DND-41 (cell line): ENCODE measurements around the gene CD34.

ENCODE experiments used
- ATAC-seq: fragments of 200-7000 bp; cut with Tn5 transposase; 3 replicates; pipeline ENCODE4 v1.9.1; 2021; ENCODE audit warnings: low read depth; ENCODE audit not compliant: insufficient read depth
- DNase-seq: peaks from one replicate; pipeline ENCODE4 v3.0.0-alpha.2; 2020
- H2AFZ ChIP-seq: 2 replicates; pipeline ENCODE4 v1.6.0; 2012; ENCODE audit warnings: low read depth, low read length
- H3K27ac ChIP-seq: 2 replicates; pipeline ENCODE4 v1.5.1; 2012; ENCODE audit warnings: low read length, inconsistent platforms
- H3K27me3 ChIP-seq: fragments of 200-600 bp; sonication (generic); 2 replicates; pipeline ENCODE4 v1.6.0; 2012; ENCODE audit warnings: low read length, mild to moderate bottlenecking, inconsistent platforms; ENCODE audit not compliant: insufficient read depth, poor library complexity
- H3K36me3 ChIP-seq: 2 replicates; pipeline ENCODE4 v1.5.1; 2012; ENCODE audit warnings: low read length, inconsistent platforms; ENCODE audit not compliant: insufficient read depth
- H3K4me1 ChIP-seq: 2 replicates; pipeline ENCODE4 v1.5.1; 2012; ENCODE audit warnings: mild to moderate bottlenecking, low read length; ENCODE audit not compliant: insufficient read depth
- H3K4me2 ChIP-seq: 2 replicates; pipeline ENCODE4 v1.6.0; 2012; ENCODE audit warnings: mild to moderate bottlenecking, moderate library complexity, low read length, inconsistent platforms; ENCODE audit not compliant: insufficient read depth
- H3K4me3 ChIP-seq, 2 experiments: fragments of 200-600 bp in 1 of 2; shearing (Covaris generic) in 1 of 2; 2 replicates each; pipeline ENCODE4 v1.5.1; 2012 to 2016; ENCODE audit warnings: inconsistent platforms in 2 of 2, low read length in 2 of 2, mild to moderate bottlenecking in 2 of 2, low read depth in 1 of 2, moderate library complexity in 1 of 2
- H3K79me2 ChIP-seq: 2 replicates; pipeline ENCODE4 v1.6.0; 2012; ENCODE audit warnings: low read length, inconsistent platforms; ENCODE audit not compliant: insufficient read depth
- H3K9ac ChIP-seq: 2 replicates; pipeline ENCODE4 v1.6.0; 2012; ENCODE audit warnings: low read depth, mild to moderate bottlenecking, inconsistent platforms, low read length, moderate library complexity
- H3K9me3 ChIP-seq: 2 replicates; pipeline ENCODE4 v1.5.1; 2012; ENCODE audit warnings: low read length, moderate library complexity, mild to moderate bottlenecking, inconsistent platforms; ENCODE audit not compliant: insufficient read depth, severe bottlenecking
- H4K20me1 ChIP-seq: 2 replicates; pipeline ENCODE4 v1.6.0; 2012; ENCODE audit warnings: low read length; ENCODE audit not compliant: insufficient read depth
- EZH2 ChIP-seq: IDR thresholded peaks from 3 replicates; pipeline ENCODE4 v1.6.1; 2012; ENCODE audit warnings: borderline replicate concordance, low read depth, mild to moderate bottlenecking, moderate library complexity, low read length, inconsistent platforms; ENCODE audit not compliant: severe bottlenecking
- TF ChIP-seq, protein P1 (sequence below): IDR thresholded peaks from 2 replicates; pipeline ENCODE4 v1.5.1; 2012; ENCODE audit warnings: borderline replicate concordance, low read length, moderate library complexity, mild to moderate bottlenecking; ENCODE audit not compliant: poor library complexity, severe bottlenecking; ENCODE audit errors: extremely low read depth

CD34 gene

DNA sequence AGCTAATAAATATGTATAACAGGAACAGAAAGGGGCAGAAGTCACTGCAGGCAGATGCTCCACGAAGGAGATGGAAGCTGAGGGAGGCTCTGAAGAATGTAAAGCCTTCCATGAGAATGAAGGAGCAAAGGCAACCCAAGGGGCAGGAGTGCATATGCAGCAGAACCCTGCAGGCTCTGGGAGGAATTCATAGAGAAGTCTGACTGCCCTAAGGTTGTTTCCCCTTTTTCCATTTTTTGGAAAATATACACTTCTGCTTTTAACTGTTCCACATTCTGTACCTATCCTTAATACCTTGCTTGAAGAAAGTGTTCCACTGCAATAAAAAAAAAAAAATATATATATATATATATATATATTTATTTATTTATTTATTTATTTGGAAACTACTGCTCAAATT, 69.6 kb downstream of the CD34 start:
- no peak overlapping the region for H2AFZ ChIP-seq
- peaks cover 99% of the 10 kb centered on the region for H3K79me2 ChIP-seq
- no peaks in the 10 kb centered on the region for H3K27me3 ChIP-seq
- peaks cover 82% of the 10 kb centered on the region for H3K36me3 ChIP-seq
- no peak overlapping the region for H3K9ac ChIP-seq
- DNase-seq = no peak
- H3K27ac ChIP-seq = no peak overlapping the region
- H3K9me3 ChIP-seq = no peaks in the 10 kb centered on the region
- H4K20me1 ChIP-seq = peaks cover 93% of the 10 kb centered on the region
- no peak overlapping the region for H3K4me2 ChIP-seq
- no peak overlapping the region for H3K4me3 ChIP-seq
- ATAC-seq = no peak
- no peaks in the 10 kb centered on the region for H3K4me1 ChIP-seq
- TF ChIP-seq EZH2 = no peak
- TF ChIP-seq, protein P1, sequence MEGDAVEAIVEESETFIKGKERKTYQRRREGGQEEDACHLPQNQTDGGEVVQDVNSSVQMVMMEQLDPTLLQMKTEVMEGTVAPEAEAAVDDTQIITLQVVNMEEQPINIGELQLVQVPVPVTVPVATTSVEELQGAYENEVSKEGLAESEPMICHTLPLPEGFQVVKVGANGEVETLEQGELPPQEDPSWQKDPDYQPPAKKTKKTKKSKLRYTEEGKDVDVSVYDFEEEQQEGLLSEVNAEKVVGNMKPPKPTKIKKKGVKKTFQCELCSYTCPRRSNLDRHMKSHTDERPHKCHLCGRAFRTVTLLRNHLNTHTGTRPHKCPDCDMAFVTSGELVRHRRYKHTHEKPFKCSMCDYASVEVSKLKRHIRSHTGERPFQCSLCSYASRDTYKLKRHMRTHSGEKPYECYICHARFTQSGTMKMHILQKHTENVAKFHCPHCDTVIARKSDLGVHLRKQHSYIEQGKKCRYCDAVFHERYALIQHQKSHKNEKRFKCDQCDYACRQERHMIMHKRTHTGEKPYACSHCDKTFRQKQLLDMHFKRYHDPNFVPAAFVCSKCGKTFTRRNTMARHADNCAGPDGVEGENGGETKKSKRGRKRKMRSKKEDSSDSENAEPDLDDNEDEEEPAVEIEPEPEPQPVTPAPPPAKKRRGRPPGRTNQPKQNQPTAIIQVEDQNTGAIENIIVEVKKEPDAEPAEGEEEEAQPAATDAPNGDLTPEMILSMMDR = no peak

DNA sequence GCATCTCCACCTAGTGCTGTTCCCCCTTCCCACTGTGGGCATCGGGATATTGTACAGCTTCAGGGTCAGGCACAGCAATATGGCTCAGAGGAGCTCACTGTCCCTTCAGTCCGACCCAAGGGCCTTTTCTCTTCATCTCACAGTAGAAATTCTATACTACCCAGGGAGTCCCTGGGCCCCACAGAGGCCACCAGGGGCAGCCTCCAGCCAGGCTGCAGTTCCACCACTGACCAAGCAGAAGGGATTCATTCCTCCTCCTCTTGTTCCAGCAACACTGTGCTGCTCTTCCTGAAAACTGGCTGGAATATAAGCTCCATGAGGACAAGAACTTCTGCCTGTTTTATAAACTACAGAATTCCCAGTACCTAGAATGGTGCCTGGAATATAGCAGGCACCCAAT, 70.5 kb downstream of the CD34 start:
- DNase-seq = no peak
- no peak for TF ChIP-seq EZH2
- TF ChIP-seq, protein P1 = no peak
- H2AFZ ChIP-seq = no peak overlapping the region
- H4K20me1 ChIP-seq = peaks cover 93% of the 10 kb centered on the region
- no peaks in the 10 kb centered on the region for H3K27me3 ChIP-seq
- H3K4me2 ChIP-seq = no peak overlapping the region
- no peaks in the 10 kb centered on the region for H3K9me3 ChIP-seq
- peaks cover 82% of the 10 kb centered on the region for H3K36me3 ChIP-seq
- peaks cover 99% of the 10 kb centered on the region for H3K79me2 ChIP-seq
- no peak overlapping the region for H3K9ac ChIP-seq
- no peak overlapping the region for H3K4me3 ChIP-seq
- no peak for ATAC-seq
- H3K27ac ChIP-seq = no peak overlapping the region; the same call in 1 of the 2 replicates
- no peaks in the 10 kb centered on the region for H3K4me1 ChIP-seq

DNA sequence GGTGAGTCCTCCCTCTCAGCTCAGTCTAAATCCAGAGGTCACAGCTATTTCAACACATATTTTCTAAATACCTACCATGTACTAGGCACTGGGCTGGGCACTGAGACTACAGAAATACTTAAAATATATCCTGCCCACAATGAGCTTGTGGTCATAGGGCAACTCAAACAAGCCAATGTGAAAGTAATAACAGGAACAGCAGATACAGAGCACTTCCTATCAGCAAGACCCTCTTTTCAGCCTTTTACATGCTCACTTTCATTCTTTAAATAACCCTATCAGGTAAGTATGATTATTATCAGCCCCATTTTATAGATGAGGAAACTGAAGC, 71.9 kb downstream of the CD34 start:
- Histone ChIP-seq H3K27ac (no peak overlapping the region), H3K79me2 (peaks cover 99% of the 10 kb centered on the region), H3K36me3 (peaks cover 87% of the 10 kb centered on the region), H3K9me3 (no peaks in the 10 kb centered on the region), H3K9ac (no peak overlapping the region), H3K4me3 (no peak overlapping the region), H3K4me1 (peaks cover 10% of the 10 kb centered on the region; the same call in 1 of the 2 replicates), H2AFZ (no peak overlapping the region), H4K20me1 (peaks cover 93% of the 10 kb centered on the region), H3K27me3 (no peaks in the 10 kb centered on the region), H3K4me2 (no peak overlapping the region)
- ATAC-seq (no peak), DNase-seq (no peak)
- TF ChIP-seq, protein P1 = no peak
- TF ChIP-seq EZH2 = no peak
